HG03175 (cell line): ENCODE results near the gene SYNDIG1.

ENCODE experiments used
- ATAC-seq: cut with Tn5 transposase; IDR thresholded peaks from one replicate; pipeline ENCODE4 v1.9.1; 2021; ENCODE audit warnings: mild to moderate bottlenecking, moderate library complexity; ENCODE audit not compliant: unreplicated experiment

Gene SYNDIG1

DNA sequence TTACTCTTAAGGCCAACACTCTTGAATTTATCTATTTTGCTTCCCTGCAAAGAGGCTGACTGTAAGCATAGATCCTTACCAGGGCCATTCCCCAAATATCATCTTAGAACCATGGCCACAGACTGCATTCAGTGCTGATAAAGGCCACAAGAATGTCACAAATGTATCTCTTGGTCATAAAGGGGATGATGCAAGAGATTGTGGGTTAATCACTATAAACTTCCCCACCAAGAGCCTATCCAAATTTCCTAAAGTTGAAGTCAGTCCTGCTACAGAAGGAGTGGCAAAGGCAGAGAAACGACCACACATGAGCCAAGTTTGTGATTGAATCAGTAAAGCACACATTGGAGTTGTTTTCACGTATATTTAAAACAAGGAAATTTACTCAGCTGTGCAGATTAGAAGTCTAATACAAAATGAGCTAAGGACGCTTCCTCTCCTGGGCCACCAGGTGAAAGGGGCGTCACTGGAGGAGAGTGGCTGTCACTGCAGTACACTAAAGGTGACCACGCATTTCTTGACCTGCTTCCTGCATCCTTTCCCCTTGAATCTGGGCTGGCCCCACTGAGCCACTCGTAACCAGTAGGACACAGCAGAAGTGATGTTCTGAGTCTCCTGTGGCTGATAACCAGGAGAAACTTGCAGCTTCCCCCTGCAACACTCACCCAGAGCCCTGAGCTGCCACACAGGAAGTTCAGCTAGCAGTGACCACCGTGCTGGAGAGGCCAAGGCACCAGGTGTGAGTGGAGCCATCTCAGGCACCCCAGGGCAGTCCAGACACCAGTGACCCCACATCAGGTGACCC lies 181.9 kb downstream of the SYNDIG1 start:
- ATAC-seq: no peak

DNA sequence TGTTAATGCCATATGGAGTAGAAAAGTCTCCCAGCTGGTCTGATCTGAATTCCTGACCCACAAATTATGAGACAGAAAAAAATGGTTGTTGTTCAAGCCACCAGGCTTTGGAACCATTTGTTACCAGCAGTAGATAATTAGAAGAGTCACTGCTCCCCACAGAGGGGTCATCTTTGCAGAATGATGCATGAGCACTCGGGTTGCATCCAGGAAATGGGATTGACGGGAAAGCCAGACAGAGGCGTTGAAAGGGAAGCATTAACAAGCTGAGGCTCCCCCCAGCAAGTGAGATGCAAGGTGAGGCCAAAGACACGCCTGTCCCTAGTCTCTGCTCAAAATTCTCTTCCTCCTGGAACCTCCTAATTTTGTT lies 182.5 kb downstream of the SYNDIG1 start:
- no peak for ATAC-seq

DNA sequence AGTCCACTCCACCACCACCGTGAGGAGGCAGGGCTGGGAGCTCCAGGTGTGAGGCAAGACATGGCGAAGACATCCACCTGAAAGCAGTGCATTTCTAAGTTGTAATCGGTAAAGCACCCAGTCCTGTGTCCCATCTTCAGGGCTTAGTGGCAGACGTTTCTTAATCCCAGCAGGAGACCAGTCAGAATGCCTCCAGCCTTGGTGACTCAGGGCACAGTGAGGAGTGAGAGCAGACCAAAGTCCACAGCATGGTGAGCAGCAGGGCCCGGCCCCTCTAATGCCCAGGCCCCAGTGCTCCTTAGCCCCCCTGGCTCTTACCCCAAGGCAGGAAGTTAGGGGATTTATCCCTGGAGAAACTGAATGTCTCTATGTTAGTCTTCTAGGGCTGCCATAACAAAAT lies 183.9 kb downstream of the SYNDIG1 start:
- no peak for ATAC-seq

DNA sequence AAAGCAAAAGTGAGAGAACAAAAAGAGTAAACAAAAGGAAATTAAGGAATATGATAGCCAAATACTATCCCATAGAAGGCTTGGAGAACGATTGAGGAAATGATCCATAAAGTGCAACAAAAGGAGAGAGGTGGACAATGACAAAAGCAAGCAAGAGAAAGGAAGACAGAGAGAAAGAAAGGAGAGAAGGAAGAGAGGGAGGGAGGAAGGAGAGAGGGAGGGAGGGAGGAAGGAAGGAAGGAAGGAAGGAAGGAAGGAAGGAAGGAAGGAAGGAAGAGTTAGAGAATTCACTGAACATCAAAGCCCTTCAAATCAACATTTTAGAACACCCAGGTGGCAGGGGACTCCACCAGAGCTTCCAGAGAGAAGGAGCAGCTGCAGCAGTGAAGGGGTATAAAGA lies 185.0 kb downstream of the SYNDIG1 start:
- ATAC-seq: no peak

DNA sequence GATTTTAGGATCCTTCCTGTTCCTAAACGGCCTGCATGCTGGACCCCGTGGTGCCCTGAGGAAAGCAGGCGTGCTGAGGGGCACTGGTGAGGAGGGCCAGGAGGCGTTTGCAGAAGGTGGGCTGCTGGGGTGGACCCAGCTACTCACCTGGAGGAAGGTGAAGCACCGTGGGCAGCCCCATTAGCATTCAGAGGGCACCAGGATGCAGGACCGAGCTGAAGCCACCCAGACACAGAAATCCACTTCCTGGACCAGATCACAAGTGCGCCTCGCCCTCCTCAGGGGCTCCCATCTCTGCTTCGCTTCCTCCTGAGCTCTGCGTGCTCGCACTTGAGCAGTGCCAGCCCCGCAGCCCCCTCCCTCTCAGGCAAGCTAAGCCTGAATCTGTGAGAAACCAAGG lies 187.0 kb downstream of the SYNDIG1 start:
- no peak for ATAC-seq

DNA sequence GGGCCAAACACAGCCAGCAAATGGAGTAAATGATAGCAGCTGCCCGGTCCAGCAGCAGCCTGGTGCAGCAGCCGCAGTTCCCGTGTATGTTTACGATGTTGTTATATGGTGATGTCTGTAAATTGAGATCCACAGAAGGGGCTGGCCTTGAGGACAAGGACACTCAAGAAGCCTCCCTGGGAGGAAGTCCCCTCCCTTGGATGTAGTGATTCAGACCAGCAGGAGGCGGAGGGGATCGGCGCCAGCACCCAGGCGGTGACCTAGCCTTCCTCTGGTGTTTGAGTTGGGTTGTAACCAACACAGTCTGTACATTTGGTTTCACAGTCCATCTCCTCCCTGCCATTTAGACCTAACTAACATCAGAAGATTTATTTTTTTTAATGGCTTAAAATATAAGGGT lies 187.8 kb downstream of the SYNDIG1 start:
- ATAC-seq: no peak

DNA sequence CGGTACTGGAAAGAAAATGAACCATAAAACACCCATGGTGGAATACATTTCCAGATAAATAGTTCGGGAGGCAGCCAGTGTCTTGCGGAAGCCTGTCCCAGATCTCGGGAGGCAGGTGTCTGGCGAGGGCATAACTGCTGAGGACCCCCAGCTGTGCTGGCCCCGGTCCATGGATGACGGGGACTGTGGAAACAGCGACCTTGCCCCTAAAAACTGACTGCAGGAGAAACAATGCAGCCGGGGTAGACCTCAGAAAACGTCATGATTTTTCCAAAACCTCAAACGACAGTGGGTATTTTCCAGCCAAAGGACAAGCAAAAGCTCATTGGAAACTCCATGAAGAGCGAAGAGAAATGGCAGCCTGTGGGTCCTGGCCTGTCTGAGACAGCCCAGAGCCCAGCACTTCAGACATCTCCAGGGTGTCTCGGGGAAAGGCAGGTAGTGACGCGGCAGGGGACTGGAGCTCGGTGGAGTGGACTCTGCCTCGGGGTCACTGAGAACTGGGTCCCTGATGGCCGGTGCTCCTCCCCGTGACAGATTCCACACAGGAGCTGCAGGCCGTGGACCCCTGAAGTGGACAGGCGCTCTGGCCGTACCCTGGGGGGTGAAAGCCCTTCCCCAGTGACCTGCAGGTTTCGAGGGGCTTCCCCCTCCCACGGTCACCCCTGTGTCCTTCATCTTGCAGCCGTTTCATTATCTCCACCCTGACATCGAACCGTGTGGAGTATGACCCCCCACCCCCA lies 188.6 kb downstream of the SYNDIG1 start:
- ATAC-seq: no peak

DNA sequence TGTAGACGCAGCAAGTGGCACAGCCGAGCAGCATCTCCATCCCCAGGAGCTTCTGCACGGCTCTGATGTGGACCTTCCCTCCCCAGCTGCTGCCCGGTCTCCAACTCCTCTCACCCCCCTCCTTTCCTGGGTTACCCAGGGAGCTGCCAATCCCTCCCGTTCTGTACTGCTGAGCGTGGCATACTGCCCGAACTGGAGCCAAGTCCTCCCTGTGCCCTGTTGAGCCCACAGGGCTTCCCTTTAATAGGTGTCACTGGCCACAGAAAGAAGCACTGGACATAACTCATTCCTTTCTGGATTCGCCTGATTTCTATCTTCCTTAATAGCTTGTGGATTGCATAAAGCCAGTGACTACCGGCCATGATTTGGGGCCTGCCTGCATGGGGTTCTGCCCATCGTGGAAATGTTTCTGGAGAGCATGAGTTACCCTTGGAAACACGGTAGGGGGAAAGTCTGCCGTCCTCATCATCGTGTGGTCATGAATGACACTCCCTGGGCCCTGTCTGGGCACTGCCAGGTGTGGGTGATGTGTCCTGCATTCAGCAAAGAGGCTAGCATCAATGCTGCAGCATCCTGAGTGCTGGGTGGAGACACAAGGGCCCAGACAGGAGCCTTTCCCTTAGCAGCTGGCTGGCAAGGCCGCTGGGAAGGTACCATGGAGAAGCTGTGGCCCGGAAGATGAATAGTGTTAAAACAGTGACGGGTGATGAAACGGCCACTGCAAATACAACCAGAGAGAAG lies 189.7 kb downstream of the SYNDIG1 start:
- ATAC-seq: no peak

DNA sequence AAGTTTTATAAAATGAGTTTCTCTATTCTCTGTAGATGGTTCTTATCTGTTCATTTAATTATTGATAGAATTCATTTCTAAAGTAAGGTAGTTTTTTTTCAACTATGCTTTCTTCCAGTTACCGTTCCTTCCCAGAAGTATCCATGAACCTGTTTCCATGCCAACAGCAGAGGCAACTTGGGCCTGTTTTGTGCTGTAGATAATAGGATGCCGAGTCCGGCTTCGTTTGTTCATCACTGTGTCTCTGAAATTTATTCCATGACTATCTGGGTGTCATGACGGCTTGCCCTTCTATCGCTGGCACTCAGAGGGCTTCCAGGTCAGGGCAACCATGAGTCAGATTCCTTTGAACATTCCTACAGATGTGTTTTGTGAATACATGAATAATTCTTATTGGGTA lies 190.4 kb downstream of the SYNDIG1 start:
- ATAC-seq: no peak

DNA sequence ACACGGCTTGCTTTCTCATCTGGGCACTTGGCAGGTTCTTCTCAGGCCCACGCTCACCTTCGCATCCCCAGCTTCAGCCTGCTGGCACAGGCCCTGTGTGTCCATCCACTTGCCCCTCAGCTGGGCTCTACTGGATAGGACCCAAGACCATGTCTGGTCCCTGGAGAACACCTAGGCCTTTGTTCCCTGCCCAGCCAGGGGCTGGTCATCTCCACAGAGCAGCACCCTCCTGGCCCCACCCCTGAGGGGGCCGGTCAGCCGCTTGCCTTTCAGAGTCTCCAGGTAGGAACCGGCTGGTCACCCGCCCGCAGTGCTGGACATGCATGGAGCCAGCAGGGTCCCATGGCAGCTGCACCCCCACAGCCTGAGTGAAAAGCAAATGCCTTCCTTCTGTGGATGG lies 191.2 kb downstream of the SYNDIG1 start:
- no peak for ATAC-seq

DNA sequence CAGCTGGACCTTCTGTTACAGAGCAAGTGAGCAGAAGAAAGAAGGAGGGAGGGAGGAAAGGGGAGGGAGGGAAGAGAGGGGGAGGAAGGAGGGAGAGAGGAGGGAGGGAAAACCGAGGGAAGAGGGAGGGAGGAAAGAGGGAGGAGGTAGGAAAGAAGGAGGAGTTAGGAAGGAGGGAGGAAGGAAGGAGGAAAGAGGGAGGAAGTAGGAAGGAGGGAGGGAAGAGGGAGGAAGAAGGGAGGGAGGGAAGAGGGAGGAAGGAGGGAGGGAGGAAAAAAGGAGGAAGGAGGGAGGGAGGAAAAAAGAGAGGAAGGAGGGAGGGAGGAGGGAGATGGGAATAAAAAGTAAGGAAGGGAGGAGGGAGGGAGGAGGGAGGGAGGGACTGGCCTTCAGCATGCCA lies 191.8 kb downstream of the SYNDIG1 start:
- ATAC-seq: no peak

DNA sequence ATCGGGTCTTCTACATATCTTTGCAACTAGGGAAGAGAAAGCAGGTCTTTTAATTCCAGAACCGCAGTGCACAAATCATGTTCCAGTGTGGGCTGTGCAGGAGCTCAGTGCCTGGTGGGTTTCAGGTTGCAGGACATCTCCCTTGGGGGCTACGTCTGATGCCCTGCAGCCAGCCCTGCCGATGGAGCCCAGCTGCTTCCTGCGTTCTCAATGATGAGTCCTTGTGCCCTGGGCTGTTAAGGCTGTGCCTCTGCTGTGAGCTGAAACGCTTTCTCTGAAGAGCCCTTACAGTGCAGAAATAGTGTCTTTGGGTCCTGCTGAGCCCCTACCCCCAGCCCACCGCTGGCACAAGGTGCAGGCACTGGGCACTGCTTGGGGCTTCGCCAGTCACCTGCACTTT lies 192.9 kb downstream of the SYNDIG1 start:
- ATAC-seq: no peak

DNA sequence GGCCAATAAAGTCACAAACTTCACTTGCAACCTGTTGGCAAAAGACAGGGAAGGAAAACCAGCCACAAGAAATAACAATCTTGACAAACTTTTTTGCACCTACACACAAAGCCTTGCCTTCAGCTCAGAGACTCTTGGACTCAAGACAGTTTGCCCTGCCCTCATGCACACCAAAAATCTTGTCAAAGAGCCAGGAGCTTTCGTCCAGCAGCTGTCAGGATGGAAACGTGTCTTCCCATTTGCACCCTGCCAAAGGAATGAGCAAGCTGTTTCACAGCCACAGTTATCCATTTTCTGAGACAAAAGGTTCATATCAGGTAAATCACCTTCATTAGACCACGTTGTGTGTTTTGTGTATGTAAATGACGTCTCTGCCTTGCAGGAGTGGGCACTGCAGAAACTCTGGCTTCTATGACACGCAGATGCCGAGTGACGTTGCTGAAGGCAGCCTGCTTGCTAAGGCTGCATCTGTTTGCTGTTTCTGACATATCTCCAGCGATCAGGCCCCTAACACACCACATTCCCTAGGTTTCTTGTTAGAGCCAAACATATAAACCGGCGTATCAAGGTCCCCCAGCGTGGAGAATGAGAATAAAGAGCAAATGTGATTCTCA lies 193.4 kb downstream of the SYNDIG1 start:
- no peak for ATAC-seq

DNA sequence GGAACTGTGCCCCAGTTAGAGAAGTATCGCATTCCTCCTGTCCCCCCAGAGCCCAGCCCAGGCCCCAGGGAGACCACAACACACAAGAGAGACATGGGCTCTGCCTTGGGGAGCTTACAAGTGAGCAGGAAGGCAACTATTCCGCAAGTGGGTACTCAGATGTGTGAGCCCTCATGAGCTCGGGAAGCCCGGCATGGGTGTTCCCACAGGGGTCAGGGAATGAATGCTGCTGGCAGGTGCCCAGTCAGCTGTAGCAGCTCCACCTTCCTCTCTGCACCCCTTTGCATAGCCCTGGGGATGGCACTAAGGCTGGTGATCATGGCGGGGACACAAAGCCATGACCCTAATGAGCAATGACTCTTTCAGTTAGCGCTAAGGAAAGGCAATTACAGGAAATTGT lies 194.1 kb downstream of the SYNDIG1 start:
- ATAC-seq: no peak

DNA sequence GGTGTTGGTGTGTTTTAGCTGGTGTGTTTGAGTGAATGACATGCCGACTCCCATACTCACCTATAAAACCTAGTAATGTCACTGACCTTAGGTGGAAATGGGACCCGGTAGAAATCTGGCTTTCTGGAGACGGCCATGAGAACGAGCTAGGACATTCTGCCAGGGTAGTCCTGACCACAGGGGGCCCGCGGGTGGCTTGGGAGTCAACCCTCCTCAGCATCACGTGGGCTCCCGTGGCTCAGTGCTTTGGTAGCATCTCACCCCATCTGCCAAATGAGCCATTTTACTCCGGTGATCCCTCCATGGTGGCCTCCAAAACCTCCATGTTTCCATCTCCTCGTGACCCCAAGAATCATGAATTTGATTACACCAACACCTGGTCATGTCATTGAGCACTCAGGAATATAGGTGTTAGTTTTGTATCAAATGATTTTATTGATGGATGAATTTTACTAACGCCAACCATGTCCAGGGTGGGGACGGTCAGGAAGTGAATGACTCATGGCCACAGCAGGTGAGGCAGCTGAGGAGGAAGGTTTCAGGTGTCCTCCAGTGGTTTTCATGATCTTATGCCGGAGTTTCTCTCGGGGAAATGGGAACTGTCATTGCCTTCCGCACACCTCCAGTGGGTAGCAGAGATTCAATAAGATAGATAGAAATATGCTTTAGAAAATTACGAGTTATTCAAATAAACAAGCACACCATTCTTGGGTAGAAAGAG lies 195.0 kb downstream of the SYNDIG1 start:
- ATAC-seq: no peak

DNA sequence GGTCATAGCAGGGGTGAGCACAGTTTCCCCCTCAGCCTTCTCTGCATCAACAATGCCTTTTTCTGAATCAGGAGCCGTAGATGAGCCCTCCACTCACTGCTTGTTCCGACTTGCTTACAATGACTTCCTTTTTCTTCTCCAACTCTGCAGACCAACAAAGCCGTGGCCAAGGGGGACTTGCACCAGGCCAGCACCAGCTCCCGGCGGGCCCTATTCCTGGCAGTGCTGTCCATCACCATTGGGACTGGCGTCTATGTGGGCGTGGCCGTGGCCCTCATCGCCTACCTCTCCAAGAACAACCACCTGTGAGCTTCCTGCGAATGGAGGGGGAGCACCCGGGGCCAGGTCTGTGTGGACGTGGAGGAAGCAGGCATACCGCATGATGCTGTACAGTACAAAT lies 195.8 kb downstream of the SYNDIG1 start:
- no peak for ATAC-seq

DNA sequence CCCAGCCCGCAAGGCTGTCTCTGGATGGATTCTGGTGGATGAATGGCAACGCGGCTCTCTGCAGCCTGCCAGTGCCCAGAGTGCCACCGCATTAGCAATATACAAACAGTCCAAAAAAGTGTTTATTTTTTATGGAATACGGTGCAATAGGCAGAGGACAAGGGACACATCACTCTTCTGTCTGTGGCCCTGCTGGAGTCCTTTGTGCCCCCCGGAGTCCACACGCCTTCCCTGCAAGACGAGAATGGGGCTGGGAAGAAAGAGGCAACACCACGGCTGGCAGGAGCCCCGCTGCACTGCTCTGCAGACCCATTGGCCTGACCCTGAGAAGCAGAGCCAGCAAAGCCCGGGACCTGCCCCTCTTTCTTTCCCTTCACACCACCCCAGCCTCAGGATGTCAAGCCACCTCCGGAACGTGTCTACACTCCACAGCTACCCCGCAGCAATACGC lies 196.3 kb downstream of the SYNDIG1 start:
- no peak for ATAC-seq

DNA sequence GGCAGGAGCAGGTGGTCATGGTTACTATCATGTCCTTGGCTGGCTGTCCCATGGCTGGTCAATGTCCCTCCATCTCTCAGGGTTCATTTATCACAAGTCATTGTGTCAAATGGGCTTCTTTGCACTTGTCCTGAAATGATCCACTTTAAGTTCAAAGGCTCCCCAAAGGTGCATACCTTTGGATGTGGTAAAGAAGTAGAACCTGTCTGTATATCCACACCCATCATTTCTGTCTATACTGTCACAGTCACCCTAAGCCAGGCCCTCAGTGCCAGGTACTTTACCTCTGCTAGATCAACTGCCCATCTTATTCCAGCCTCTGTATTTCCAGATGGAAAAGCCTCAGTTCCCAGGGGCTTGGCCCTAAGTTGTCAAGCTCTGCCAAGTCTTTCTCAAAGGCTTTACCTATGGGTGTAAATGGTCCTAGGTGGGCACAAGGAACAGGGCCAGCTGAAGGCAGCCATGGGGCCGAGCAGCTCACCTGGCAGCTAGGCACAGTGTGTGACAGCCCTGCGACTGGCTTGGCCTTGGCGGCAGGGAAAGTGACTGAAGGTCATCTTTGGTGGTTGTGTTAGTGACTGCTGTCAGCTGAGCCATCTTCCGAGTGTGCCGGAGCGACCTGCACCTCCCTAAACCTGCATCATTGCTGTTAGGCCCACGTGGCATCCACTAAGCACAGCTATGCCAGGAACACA lies 198.4 kb downstream of the SYNDIG1 start:
- no peak for ATAC-seq

DNA sequence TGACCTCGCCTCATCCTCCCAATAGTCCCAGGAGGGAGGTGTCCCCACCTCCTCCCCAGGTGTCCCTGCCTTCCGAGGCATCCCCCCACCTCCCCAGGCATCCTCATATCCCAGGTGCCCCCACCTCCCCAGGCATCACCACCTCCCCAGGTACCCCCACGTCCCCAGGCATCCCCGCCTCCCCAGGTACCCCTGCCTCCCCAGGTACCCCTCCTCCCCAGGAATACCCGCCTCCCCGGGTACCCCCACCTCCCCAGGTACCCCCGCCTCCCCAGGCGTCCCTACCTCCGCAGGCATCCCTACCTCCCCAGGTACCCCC lies 198.9 kb downstream of the SYNDIG1 start:
- ATAC-seq: no peak

DNA sequence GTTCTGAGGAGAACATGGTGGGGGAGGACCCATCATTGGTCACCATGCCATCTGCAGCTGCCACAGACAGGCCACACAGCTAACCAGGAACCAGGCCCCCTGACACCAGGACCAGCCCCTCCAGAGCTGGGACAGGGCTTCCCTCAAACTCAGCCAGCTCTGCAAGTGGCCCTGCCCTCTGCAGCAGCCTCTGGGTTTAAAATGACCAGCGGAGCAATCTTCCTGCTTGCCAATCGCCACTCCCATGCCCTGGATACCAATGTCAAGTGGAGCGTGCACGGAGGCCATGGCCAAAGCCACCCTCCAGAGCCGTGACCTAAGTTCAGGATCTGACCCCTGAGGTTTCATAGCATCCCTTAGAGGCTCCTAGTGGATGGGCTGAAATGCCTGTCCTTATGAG lies 199.4 kb downstream of the SYNDIG1 start:
- no peak for ATAC-seq
